ENCODE results near the gene BCL2L1. TPM values are rescaled to one million over a fixed set of nuclear protein-coding genes. Genes with fewer than 3 reads are reported as not detected.

Gene BCL2L1
- polyA plus RNA-seq, 1 donor from 2014 or later, result 125 TPM

GRCh38 chr20:31723319-31724078 lies 831 bp upstream of the BCL2L1 start:
- no peaks in the 10 kb centered on the region for H4K20me1 ChIP-seq (ENCODE audit: insufficient read depth)
- no peaks in the 10 kb centered on the region for H3K27me3 ChIP-seq (ENCODE audit: insufficient read depth, low read depth, low read length)
- no peaks in the 10 kb centered on the region for H3K36me3 ChIP-seq (ENCODE audit: insufficient read depth, low read length)
- H3K79me2 ChIP-seq (replicated peaks; ENCODE audit: insufficient read depth, low read length), result peaks cover 46% of the 10 kb centered on the region
- no peaks in the 10 kb centered on the region for H3K9me3 ChIP-seq (ENCODE audit: low read length)
- peak overlapping the region; percentile 99 for H3K9ac ChIP-seq (ENCODE audit: low read length)
- peak overlapping the region; percentile 74 for H2AFZ ChIP-seq (ENCODE audit: low read depth, low read length)
- peak overlapping the region; percentile 100 for H3K27ac ChIP-seq (ENCODE audit: low read length)
- TF ChIP-seq TAF1 (IDR thresholded peaks at IDR 0.05; ENCODE audit: low read depth) (peak; percentile 62), RAD21 (conservative IDR thresholded peaks at IDR 0.05) (peak; percentile 92), SMC3 (conservative IDR thresholded peaks at IDR 0.05; ENCODE audit: poor library complexity) (peak; percentile 87), EP300 (conservative IDR thresholded peaks at IDR 0.05; ENCODE audit: poor library complexity, severe bottlenecking) (no peak), REST (IDR thresholded peaks at IDR 0.05; ENCODE audit: borderline replicate concordance) (peak; percentile 72), POLR2AphosphoS5 (IDR thresholded peaks at IDR 0.05) (peak; percentile 83), CTCF (IDR thresholded peaks at IDR 0.05; ENCODE audit: poor library complexity, severe bottlenecking) (peak; percentile 100), EZH2 (IDR thresholded peaks at IDR 0.05; ENCODE audit: borderline replicate concordance, insufficient read depth, low read length, poor library complexity, severe bottlenecking) (no peak), MXI1 (conservative IDR thresholded peaks at IDR 0.05; ENCODE audit: poor library complexity, severe bottlenecking) (peak; percentile 21)
- peak overlapping the region; percentile 99 for H3K4me2 ChIP-seq (ENCODE audit: low read length)
- no peaks in the 10 kb centered on the region for H3K9me2 ChIP-seq (ENCODE audit: insufficient read depth, low read length)
- no peaks in the 10 kb centered on the region for H3F3A ChIP-seq (ENCODE audit: insufficient read depth, low read length, poor library complexity, severe bottlenecking)
- H3K4me3 ChIP-seq (ENCODE audit: low read length), result peak overlapping the region; percentile 73

GRCh38 chr20:31723069-31723318 lies 326 bp upstream of the BCL2L1 start:
- Histone ChIP-seq H3K4me3 (ENCODE audit: low read length) (peak overlapping the region; percentile 73), H3K9ac (ENCODE audit: low read length) (peak overlapping the region; percentile 99), H3K9me3 (ENCODE audit: low read length) (no peaks in the 10 kb centered on the region), H3K27ac (ENCODE audit: low read length) (peak overlapping the region; percentile 100), H3K79me2 (replicated peaks; ENCODE audit: insufficient read depth, low read length) (peaks cover 48% of the 10 kb centered on the region), H4K20me1 (ENCODE audit: insufficient read depth) (no peaks in the 10 kb centered on the region), H3K4me2 (ENCODE audit: low read length) (peak overlapping the region; percentile 99), H3K27me3 (ENCODE audit: insufficient read depth, low read depth, low read length) (no peaks in the 10 kb centered on the region), H3F3A (ENCODE audit: insufficient read depth, low read length, poor library complexity, severe bottlenecking) (no peaks in the 10 kb centered on the region), H3K36me3 (ENCODE audit: insufficient read depth, low read length) (no peaks in the 10 kb centered on the region), H2AFZ (ENCODE audit: low read depth, low read length) (peak overlapping the region; percentile 68), H3K9me2 (ENCODE audit: insufficient read depth, low read length) (no peaks in the 10 kb centered on the region)
- TF ChIP-seq TAF1 (IDR thresholded peaks at IDR 0.05; ENCODE audit: low read depth) (peak; percentile 93), RAD21 (conservative IDR thresholded peaks at IDR 0.05) (no peak), CTCF (IDR thresholded peaks at IDR 0.05; ENCODE audit: poor library complexity, severe bottlenecking) (peak; percentile 56)
